HepG2 (cell line): Measurements from ENCODE around the gene RPS2. TPM values are rescaled to one million over a fixed set of nuclear protein-coding genes. Genes with fewer than 3 reads are reported as not detected.

Experiments used
- ELF4 ChIP-seq: sonication (generic); formaldehyde crosslinking; IDR thresholded peaks from 2 replicates; pipeline ENCODE4 v1.5.0; 2020; ENCODE audit warnings: missing genetic modification reagents, mild to moderate bottlenecking, moderate library complexity, borderline replicate concordance
- FIP1L1 ChIP-seq: fragments of 200-400 bp; formaldehyde crosslinking; IDR thresholded peaks from 2 replicates; pipeline ENCODE4 v1.6.1; 2018; ENCODE audit warnings: low read depth, mild to moderate bottlenecking, low read length, moderate library complexity, borderline replicate concordance; ENCODE audit not compliant: insufficient read depth
- MTA1 ChIP-seq: sonication (generic); formaldehyde crosslinking; IDR thresholded peaks from 2 replicates; pipeline ENCODE4 v1.4.0; 2020; ENCODE audit warnings: missing genetic modification reagents, mild to moderate bottlenecking, borderline replicate concordance
- SSRP1 ChIP-seq: IDR thresholded peaks from 2 replicates; pipeline ENCODE4 v1.6.1; 2016; ENCODE audit warnings: control low read depth
- ZFP62 ChIP-seq: sonication (generic); formaldehyde crosslinking; IDR thresholded peaks from 2 replicates; pipeline ENCODE4 v1.4.0; 2020; ENCODE audit warnings: missing genetic modification reagents
- polyA plus RNA-seq, 8 experiments: library from polyadenylated mRNA; depleted of rRNA in 3 of 8; stranded (reverse) in 7 of 8; unstranded in 1 of 8; fragments of >200 nt; fragmentation: Illumina TruSeq in 4 of 8; extraction: Trizol in 4 of 8; gene quantifications; 2 replicates each; pipeline versions ENCODE4 v1.2.1 to v1.2.3, GENCODE V29; 2011 to 2016; ENCODE audit warnings: low read depth in 4 of 8, missing spikeins in 1 of 8, mixed read lengths in 1 of 8; ENCODE audit not compliant: insufficient read depth in 1 of 8
- total RNA-seq, 5 experiments: library from RNA; depleted of rRNA; stranded (reverse); fragments of >200 nt; fragmentation: Illumina TruSeq; extraction: Trizol; gene quantifications; 2 replicates each; pipeline ENCODE4 v1.2.3, GENCODE V29; 2016; ENCODE audit warnings: low read depth in 1 of 5
- TF ChIP-seq, protein P1 (sequence below): sonication (generic); formaldehyde crosslinking; IDR thresholded peaks from 2 replicates; pipeline ENCODE4 v1.4.0; 2020; ENCODE audit warnings: missing genetic modification reagents, borderline replicate concordance
- TF ChIP-seq, protein P2 (sequence below): sonication (generic); formaldehyde crosslinking; IDR thresholded peaks from 2 replicates; pipeline ENCODE4 v1.8.0; 2022; ENCODE audit warnings: mild to moderate bottlenecking, missing genetic modification reagents, moderate library complexity
- TF ChIP-seq, protein P3 (sequence below): sonication (generic); formaldehyde crosslinking; IDR thresholded peaks from 2 replicates; pipeline ENCODE4 v1.5.0; 2020; ENCODE audit warnings: mild to moderate bottlenecking, missing genetic modification reagents
- TF ChIP-seq, protein P4 (sequence below): IDR thresholded peaks from 2 replicates; pipeline ENCODE4 v1.6.1; 2016
- TF ChIP-seq, protein P5 (sequence below): sonication (generic); formaldehyde crosslinking; IDR thresholded peaks from 2 replicates; pipeline ENCODE4 v1.9.0; 2021; ENCODE audit warnings: missing genetic modification reagents, borderline replicate concordance
- TF ChIP-seq, protein P6 (sequence below): sonication (generic); formaldehyde crosslinking; IDR thresholded peaks from 2 replicates; pipeline ENCODE4 v1.5.0; 2020; ENCODE audit warnings: mild to moderate bottlenecking, missing genetic modification reagents

RPS2 gene
- total and polyA plus RNA-seq, 2 of the 13 experiments (the other 11 are each of a cell fraction or from before 2014, with no cell fraction given): 1,908 to 4,514 TPM

DNA sequence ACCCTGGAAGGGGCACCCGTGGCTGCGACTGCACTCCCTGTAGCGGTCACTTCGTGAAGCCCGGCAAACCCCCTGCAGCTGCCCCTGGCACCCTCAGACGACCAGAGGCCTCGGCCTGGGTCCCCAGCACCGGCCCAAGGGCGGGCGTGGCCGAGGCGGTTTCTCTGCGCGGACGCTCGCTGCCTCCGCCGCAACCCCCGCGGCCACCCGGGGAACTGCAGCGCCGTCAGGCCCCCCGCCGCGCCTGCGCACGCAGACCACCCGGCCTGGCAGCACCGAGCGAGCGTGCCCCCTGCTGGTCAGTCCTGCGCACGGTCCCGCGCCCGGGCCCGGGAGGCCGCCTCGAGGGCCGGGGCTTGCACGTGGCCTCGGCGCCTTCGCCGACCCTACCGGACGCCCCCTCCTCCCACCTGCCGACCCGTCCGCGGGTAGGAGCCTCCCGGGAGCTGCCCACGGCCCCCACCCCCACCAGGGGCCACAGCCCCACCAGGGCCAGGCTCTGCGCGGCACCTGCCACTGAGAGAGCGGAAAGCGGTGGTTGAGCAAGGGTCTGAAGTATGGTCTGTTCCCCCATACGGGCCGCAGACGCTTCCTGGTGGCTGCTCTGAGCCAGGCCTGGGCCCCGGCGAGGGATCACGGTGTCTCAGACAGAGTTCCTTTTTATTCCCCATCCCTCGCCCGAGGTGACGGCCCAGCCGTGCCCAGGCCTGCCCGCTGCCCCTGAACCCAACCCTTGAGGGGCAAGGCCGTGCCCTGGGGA lies 34.9 kb downstream of the RPS2 start (continued):
- TF ChIP-seq, protein P1, sequence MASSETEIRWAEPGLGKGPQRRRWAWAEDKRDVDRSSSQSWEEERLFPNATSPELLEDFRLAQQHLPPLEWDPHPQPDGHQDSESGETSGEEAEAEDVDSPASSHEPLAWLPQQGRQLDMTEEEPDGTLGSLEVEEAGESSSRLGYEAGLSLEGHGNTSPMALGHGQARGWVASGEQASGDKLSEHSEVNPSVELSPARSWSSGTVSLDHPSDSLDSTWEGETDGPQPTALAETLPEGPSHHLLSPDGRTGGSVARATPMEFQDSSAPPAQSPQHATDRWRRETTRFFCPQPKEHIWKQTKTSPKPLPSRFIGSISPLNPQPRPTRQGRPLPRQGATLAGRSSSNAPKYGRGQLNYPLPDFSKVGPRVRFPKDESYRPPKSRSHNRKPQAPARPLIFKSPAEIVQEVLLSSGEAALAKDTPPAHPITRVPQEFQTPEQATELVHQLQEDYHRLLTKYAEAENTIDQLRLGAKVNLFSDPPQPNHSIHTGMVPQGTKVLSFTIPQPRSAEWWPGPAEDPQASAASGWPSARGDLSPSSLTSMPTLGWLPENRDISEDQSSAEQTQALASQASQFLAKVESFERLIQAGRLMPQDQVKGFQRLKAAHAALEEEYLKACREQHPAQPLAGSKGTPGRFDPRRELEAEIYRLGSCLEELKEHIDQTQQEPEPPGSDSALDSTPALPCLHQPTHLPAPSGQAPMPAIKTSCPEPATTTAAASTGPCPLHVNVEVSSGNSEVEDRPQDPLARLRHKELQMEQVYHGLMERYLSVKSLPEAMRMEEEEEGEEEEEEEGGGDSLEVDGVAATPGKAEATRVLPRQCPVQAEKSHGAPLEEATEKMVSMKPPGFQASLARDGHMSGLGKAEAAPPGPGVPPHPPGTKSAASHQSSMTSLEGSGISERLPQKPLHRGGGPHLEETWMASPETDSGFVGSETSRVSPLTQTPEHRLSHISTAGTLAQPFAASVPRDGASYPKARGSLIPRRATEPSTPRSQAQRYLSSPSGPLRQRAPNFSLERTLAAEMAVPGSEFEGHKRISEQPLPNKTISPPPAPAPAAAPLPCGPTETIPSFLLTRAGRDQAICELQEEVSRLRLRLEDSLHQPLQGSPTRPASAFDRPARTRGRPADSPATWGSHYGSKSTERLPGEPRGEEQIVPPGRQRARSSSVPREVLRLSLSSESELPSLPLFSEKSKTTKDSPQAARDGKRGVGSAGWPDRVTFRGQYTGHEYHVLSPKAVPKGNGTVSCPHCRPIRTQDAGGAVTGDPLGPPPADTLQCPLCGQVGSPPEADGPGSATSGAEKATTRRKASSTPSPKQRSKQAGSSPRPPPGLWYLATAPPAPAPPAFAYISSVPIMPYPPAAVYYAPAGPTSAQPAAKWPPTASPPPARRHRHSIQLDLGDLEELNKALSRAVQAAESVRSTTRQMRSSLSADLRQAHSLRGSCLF (CRISPR knock-in tag): no peak
- TF ChIP-seq FIP1L1 (no peak), ZFP62 (no peak), MTA1 (CRISPR knock-in tag) (peak; percentile 71; the same call in 1 of the 2 replicates), SSRP1 (CRISPR knock-in tag) (no peak), ELF4 (CRISPR knock-in tag) (no peak)
- TF ChIP-seq, protein P2, sequence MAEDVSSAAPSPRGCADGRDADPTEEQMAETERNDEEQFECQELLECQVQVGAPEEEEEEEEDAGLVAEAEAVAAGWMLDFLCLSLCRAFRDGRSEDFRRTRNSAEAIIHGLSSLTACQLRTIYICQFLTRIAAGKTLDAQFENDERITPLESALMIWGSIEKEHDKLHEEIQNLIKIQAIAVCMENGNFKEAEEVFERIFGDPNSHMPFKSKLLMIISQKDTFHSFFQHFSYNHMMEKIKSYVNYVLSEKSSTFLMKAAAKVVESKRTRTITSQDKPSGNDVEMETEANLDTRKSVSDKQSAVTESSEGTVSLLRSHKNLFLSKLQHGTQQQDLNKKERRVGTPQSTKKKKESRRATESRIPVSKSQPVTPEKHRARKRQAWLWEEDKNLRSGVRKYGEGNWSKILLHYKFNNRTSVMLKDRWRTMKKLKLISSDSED: peak; percentile 81
- TF ChIP-seq, protein P3, sequence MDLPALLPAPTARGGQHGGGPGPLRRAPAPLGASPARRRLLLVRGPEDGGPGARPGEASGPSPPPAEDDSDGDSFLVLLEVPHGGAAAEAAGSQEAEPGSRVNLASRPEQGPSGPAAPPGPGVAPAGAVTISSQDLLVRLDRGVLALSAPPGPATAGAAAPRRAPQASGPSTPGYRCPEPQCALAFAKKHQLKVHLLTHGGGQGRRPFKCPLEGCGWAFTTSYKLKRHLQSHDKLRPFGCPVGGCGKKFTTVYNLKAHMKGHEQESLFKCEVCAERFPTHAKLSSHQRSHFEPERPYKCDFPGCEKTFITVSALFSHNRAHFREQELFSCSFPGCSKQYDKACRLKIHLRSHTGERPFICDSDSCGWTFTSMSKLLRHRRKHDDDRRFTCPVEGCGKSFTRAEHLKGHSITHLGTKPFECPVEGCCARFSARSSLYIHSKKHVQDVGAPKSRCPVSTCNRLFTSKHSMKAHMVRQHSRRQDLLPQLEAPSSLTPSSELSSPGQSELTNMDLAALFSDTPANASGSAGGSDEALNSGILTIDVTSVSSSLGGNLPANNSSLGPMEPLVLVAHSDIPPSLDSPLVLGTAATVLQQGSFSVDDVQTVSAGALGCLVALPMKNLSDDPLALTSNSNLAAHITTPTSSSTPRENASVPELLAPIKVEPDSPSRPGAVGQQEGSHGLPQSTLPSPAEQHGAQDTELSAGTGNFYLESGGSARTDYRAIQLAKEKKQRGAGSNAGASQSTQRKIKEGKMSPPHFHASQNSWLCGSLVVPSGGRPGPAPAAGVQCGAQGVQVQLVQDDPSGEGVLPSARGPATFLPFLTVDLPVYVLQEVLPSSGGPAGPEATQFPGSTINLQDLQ: no peak
- TF ChIP-seq, protein P4, sequence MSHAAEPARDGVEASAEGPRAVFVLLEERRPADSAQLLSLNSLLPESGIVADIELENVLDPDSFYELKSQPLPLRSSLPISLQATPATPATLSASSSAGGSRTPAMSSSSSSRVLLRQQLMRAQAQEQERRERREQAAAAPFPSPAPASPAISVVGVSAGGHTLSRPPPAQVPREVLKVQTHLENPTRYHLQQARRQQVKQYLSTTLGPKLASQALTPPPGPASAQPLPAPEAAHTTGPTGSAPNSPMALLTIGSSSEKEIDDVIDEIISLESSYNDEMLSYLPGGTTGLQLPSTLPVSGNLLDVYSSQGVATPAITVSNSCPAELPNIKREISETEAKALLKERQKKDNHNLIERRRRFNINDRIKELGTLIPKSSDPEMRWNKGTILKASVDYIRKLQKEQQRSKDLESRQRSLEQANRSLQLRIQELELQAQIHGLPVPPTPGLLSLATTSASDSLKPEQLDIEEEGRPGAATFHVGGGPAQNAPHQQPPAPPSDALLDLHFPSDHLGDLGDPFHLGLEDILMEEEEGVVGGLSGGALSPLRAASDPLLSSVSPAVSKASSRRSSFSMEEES (CRISPR knock-in tag): no peak
- TF ChIP-seq, protein P5, sequence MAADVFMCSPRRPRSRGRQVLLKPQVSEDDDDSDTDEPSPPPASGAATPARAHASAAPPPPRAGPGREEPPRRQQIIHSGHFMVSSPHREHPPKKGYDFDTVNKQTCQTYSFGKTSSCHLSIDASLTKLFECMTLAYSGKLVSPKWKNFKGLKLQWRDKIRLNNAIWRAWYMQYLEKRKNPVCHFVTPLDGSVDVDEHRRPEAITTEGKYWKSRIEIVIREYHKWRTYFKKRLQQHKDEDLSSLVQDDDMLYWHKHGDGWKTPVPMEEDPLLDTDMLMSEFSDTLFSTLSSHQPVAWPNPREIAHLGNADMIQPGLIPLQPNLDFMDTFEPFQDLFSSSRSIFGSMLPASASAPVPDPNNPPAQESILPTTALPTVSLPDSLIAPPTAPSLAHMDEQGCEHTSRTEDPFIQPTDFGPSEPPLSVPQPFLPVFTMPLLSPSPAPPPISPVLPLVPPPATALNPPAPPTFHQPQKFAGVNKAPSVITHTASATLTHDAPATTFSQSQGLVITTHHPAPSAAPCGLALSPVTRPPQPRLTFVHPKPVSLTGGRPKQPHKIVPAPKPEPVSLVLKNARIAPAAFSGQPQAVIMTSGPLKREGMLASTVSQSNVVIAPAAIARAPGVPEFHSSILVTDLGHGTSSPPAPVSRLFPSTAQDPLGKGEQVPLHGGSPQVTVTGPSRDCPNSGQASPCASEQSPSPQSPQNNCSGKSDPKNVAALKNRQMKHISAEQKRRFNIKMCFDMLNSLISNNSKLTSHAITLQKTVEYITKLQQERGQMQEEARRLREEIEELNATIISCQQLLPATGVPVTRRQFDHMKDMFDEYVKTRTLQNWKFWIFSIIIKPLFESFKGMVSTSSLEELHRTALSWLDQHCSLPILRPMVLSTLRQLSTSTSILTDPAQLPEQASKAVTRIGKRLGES: no peak
- TF ChIP-seq, protein P6, sequence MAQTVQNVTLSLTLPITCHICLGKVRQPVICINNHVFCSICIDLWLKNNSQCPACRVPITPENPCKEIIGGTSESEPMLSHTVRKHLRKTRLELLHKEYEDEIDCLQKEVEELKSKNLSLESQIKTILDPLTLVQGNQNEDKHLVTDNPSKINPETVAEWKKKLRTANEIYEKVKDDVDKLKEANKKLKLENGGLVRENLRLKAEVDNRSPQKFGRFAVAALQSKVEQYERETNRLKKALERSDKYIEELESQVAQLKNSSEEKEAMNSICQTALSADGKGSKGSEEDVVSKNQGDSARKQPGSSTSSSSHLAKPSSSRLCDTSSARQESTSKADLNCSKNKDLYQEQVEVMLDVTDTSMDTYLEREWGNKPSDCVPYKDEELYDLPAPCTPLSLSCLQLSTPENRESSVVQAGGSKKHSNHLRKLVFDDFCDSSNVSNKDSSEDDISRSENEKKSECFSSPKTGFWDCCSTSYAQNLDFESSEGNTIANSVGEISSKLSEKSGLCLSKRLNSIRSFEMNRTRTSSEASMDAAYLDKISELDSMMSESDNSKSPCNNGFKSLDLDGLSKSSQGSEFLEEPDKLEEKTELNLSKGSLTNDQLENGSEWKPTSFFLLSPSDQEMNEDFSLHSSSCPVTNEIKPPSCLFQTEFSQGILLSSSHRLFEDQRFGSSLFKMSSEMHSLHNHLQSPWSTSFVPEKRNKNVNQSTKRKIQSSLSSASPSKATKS: no peak
